T1000 (cell line): ENCODE data around the gene CDK1.

Experiments used
- DNase-seq: peaks from one replicate; lab custom pipeline; 2025; ENCODE audit warnings: mixed read lengths; lab: John Stamatoyannopoulos, UW

CDK1 gene

GRCh38 chr10:60778971-60779796 lies 906 bp downstream of the CDK1 start:
- no peak for DNase-seq

- no peak for DNase-seq
Measured at GRCh38 chr10:60781661-60782060, 3.4 kb downstream of the CDK1 start.

DNA sequence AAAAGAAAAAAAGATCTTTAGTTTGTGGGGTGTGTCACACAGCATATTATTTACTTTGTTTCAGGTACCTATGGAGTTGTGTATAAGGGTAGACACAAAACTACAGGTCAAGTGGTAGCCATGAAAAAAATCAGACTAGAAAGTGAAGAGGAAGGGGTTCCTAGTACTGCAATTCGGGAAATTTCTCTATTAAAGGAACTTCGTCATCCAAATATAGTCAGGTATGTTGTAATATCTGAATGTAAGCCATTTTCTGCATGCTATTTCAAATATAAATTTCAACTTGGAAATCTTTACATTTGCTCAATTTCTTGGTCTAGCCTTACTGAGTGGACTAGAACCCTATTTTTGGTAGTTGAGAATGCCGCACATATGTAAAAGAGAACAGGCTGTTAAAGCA lies 6.4 kb downstream of the CDK1 start:
- no peak for DNase-seq

GRCh38 chr10:60788544-60788943 lies 10.3 kb downstream of the CDK1 start:
- no peak for DNase-seq

GRCh38 chr10:60789340-60789739 lies 11.1 kb downstream of the CDK1 start:
- no peak for DNase-seq

GRCh38 chr10:60794953-60795352 lies 16.7 kb downstream of the CDK1 start:
- DNase-seq: no peak

DNA sequence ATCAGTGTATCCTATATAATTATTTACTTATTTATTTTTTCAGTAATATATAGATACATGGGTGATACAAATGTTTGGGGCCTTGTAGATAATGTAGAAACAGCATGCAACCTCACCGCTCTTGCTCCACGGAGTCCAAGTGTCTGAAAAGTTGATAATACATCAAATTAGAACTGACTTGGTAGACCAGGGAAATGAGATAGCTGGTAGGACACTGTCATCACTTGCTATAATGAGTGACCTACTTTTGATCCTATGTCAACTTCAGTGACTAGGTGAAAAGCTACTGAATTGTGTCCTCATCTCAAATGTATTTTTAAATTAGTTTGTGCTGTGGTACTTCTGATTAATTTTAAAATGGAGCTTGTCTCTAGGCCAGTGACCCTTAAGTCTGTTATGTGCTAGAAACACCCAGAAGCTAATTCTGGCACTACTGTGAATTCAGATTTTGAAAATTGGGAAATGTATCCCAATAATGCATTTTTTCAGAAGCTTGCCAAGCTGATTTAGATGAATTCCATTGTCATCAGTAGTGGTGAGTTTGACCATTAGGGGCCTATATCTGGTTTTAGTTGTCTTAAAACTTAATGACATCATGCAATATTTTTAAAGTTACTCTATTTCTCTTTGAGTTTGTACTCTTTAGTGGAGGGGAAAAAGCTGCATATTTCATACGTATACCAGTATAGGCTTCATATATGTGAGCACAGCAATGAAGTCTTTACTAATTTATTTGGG lies 17.4 kb downstream of the CDK1 start:
- no peak for DNase-seq

DNA sequence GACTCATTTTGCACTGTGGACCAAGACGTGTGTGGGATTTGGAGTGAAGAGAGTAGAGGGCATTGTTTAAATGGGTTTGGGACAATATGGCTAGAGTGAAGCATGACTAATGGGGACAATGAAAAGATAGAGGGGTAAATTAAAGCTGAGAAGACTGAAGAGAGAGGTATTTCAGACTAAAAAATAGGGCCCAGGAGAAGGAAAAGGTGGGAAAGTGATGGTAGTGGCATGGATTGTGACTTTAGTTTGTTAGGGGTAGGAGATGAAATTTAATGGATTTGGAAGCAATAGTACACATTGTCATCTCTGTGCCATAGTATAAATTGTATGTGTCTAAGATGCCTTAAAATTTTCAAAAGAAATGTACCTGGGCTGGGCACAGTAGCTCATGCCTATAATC lies 18.2 kb downstream of the CDK1 start:
- no peak for DNase-seq

- no peak for DNase-seq
Measured at GRCh38 chr10:60797200-60797599, 18.9 kb downstream of the CDK1 start.

- no peak for DNase-seq
Measured at GRCh38 chr10:60798031-60798430, 19.8 kb downstream of the CDK1 start.

GRCh38 chr10:60798870-60799269 lies 20.6 kb downstream of the CDK1 start:
- DNase-seq: no peak

GRCh38 chr10:60799971-60800650 lies 21.8 kb downstream of the CDK1 start:
- no peak for DNase-seq

DNA sequence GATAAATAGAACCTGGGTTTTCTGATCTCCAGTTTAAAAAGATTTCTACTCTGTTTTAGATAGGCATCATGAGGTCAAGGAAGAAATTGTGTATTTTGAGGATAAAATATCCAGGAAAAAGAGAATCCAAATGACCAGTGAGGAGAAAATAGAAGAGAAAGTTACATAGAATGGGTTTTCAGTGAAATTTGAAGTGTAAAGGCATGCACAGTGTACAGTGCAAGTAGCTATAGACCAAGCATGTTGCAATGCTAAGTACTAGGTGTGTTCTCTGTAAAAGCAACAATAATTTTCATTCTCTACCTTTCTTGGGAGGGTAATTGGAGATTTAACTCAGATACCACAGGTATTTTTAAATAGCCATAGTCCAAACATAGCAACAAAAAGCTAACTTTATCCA lies 22.6 kb downstream of the CDK1 start:
- no peak for DNase-seq

- DNase-seq: no peak
Measured at GRCh38 chr10:60801522-60801921, 23.2 kb downstream of the CDK1 start.

DNA sequence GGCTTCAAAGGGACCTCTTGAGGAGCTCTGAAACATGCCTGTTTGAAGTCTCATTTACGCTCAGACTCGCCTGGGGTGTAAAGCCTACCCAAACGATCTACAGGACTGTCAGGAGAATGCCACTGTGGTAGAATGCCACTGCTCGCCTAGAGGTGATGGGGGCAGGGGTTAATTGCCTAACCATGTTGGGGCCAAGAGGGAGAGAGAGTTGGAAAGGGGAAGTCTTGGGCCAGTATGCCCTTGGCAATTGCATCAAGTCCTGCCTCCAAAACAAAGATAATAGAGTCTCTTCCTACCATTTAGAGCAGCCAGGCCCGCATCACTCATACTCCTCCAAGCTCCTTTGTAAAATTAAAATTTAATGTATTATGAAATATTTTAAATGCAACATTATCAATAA lies 25.2 kb downstream of the CDK1 start:
- no peak for DNase-seq

DNA sequence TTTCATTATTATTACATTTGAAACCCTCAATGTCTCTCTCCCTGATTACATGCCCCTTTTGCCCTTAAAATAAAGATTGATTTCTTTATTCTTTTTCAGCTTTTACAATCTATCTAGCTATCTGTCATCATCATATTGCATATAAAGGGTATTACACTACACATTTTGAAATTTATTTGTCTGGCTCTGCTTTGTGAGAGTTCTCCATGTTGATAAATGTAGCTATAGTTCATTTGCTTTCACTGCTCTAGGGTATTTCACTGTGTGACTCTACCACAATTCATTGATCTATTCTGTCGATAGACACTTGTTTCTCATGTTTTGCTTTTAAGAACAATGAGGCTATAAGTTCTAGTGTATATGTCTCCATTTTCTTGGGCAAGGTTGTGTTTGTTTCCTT lies 25.6 kb downstream of the CDK1 start:
- no peak for DNase-seq

DNA sequence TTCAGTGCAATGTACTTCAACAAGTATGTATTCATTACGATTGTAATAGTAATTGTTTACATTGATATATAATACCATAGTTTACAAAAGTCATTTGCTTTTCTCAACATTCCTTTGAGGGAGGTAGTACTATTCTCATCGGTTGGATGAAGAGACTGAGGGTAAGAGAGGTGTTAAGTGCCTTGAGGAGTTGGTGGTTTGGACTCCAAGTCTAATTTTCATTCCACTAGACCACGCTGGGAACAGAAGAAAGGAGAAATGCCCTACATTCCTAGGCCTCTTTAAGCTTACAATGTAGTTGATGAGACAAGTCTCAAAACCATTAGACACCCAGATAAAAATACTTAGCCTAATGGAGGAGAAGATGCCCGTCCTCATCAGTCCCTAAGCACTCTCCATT lies 28.6 kb downstream of the CDK1 start:
- DNase-seq: no peak

- DNase-seq: no peak
Measured at GRCh38 chr10:60807499-60807898, 29.2 kb downstream of the CDK1 start.

DNA sequence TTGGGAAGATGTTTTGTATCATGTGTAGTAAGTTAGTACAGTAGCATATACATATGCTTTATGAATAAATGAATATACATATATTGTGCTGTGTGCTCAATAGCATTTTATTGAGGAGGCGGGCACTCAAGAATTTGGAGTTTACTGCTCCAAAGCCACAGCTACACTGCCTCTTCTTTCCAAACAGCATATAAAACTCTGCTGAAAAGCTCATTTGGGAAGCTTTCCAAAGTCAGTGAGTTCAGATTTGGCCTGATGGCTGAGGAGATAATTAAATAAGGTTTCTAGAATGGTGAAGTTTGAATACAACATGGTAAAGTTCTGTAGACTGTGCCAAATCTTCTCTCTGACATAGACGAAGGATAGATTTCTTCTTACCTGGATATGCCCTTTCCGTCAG lies 29.8 kb downstream of the CDK1 start:
- DNase-seq: no peak

DNA sequence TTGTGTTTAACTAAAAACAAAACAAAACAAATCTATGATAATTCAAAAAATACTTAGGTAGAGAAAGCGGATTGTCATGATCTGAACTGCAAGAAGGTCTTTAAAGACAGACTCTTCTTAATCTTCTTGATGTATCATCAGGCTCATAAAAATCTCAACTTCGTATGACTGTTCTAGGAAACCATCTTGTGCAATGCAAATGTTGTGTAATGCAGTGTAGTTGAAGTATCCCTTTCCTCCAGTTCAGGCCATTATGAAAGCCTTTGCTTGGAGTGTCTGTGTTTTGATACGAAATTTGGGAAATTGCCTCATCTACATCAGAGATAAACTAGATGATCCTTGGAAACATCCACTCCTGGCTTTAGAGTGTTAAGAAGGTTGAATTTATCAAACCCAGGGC lies 30.9 kb downstream of the CDK1 start:
- DNase-seq: no peak

DNA sequence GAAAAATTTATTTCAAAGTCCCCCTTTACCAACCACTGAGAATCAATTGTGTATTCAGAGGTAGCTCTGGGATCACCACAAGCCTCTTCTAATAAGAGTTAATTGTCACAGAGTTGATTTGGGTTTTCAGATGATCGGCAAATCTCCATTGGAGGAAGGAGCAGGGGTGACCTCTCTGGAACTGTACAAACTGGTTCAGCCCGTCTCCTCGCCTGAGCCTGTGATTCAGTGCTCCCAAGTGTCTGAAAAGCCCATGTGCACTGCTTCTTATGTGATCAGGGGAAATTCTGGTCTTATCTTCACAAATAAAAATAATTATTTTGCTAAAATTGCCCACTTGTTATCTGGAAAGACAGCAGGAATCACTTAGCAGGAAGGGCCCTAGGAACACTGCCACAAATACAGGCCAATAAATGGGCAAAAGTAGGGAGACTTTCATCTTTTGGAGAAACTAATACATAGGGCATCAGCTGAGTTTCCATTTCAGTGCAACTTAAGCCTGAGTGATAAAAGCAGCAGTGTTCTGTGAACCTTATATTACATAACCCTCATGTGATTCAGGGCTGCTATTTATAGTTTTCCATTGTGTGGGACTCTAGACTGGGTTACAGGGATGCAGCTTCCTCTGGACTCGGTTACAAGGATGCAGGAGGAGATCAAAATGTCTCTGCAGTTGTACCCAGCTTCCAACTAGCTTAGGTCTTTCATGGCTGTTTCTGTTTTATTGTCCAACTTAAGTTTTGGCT lies 32.3 kb downstream of the CDK1 start:
- DNase-seq: no peak
